Large intestine (tissue), 3 donors: ENCODE data around the gene ELOVL2. TPM values are rescaled to one million over a fixed set of nuclear protein-coding genes. Genes with fewer than 3 reads are reported as not detected.

Experiments used
- DNase-seq, 2 donors: peaks; one replicate each; pipeline versions ENCODE4 v3.0.0 to v3.0.0-alpha.2; 2013
- H3K27ac ChIP-seq: one replicate; pipeline ENCODE4 v1.5.1; 2013; ENCODE audit warnings: low read length
- H3K27me3 ChIP-seq: 2 replicates; pipeline ENCODE4 v1.6.1; 2013; ENCODE audit warnings: low read length; ENCODE audit not compliant: control insufficient read depth, insufficient read depth
- H3K36me3 ChIP-seq: 2 replicates; pipeline ENCODE4 v1.6.1; 2013; ENCODE audit warnings: low read length; ENCODE audit not compliant: control insufficient read depth, insufficient read depth
- H3K4me1 ChIP-seq: one replicate; pipeline ENCODE4 v1.6.1; 2013; ENCODE audit warnings: low read length; ENCODE audit not compliant: control insufficient read depth, insufficient read depth
- H3K4me3 ChIP-seq: one replicate; pipeline ENCODE4 v1.5.1; 2013; ENCODE audit warnings: low read length
- H3K9me3 ChIP-seq: one replicate; pipeline ENCODE4 v1.6.1; 2013; ENCODE audit warnings: mild to moderate bottlenecking, low read depth, low read length, moderate library complexity; ENCODE audit not compliant: control insufficient read depth
- WGBS: methylation state at CpG from one replicate; pipeline ENCODE4 v1.1.5; 2013; ENCODE audit warnings: low lambda C conversion rate; ENCODE audit not compliant: insufficient coverage; 5-methylcytosine and 5-hydroxymethylcytosine counted together
- polyA plus RNA-seq: library from polyadenylated mRNA; unstranded; fragments of 120-200 nt; gene quantifications from one replicate; pipeline ENCODE4 v1.2.1, GENCODE V29; 2013

Gene ELOVL2
- polyA plus RNA-seq, 1 donor, result 6.7 TPM

DNA sequence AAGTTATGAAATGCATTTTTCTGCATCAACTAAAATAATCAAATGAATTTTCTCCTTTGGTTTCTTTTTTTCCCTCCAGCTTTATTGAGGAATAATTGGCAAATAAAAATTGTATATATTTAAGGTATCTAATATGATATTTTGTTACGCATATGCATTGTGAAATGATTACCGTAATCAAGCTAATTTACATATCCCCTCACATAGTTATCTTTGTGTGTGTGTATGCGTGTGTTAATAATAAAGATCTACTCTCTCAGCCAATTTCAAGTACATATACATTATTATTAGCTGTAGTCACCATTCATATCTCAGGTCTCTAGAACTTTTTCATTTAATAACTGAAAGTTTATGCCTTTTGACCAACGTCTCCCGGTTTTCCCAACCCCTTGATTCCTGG is 96.1 kb downstream of the ELOVL2 start:
- no peaks in the 10 kb centered on the region for H3K36me3 ChIP-seq
- no peaks in the 10 kb centered on the region for H3K4me1 ChIP-seq
- DNase-seq, result no peak
- no CpG with 5 or more reads among the region's 5 CpGs for WGBS
- H3K27me3 ChIP-seq, result no peaks in the 10 kb centered on the region
- H3K27ac ChIP-seq, result no peak overlapping the region
- no peak overlapping the region for H3K4me3 ChIP-seq
- no peaks in the 10 kb centered on the region for H3K9me3 ChIP-seq

DNA sequence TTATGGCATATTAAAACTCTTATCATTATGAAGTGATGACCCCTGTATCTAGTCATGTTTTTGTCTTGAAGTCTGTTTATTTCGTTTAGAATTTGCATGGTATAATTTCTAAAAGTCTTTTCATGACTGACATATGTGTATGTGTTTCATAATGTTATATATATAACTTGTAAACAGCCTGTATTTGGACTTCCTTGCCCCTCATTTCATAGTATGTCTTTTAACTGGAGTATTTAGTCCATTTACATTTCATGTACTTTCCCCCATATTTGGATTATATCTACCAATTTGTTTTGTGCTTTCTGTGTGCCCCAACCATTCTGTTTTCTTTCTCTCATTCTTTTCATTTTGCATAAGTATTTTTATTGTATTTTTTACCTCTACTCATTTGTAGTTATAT is 98.3 kb downstream of the ELOVL2 start:
- no peaks in the 10 kb centered on the region for H3K36me3 ChIP-seq
- no peaks in the 10 kb centered on the region for H3K4me1 ChIP-seq
- no CpG with 5 or more reads among the region's 1 CpG for WGBS
- no peaks in the 10 kb centered on the region for H3K27me3 ChIP-seq
- DNase-seq, result no peak
- no peak overlapping the region for H3K27ac ChIP-seq
- H3K9me3 ChIP-seq, result no peaks in the 10 kb centered on the region
- H3K4me3 ChIP-seq, result no peak overlapping the region

GRCh38 chr6:10939840-10940239 is 104.3 kb downstream of the ELOVL2 start:
- DNase-seq, result no peak
- H3K27ac ChIP-seq, result no peak overlapping the region
- H3K4me1 ChIP-seq, result no peaks in the 10 kb centered on the region
- no peak overlapping the region for H3K4me3 ChIP-seq
- no peaks in the 10 kb centered on the region for H3K9me3 ChIP-seq
- H3K36me3 ChIP-seq, result no peaks in the 10 kb centered on the region
- WGBS, result 80% methylated on average over 2 of the region's 2 CpGs
- H3K27me3 ChIP-seq, result no peaks in the 10 kb centered on the region

DNA sequence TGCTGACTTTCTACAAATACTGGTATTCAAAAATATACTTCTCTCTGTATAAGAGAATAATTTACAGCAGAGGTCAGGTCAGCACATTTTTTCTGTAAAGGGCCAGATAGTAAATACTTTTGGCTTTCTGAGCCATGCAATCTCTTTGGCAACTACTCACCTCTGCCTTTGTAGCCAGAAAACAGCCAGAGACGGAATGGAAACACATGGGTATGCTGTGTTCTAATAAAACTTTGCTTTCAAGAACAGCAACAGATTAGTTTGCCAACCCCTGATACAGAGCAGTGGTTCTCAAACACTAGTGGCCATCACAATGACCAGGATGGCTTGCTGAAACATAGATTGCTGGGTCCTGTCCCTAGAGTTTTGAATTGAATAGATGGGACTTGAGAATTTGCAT is 111.0 kb downstream of the ELOVL2 start:
- H3K9me3 ChIP-seq, result no peaks in the 10 kb centered on the region
- no peak for DNase-seq
- H3K27me3 ChIP-seq, result no peaks in the 10 kb centered on the region
- H3K27ac ChIP-seq, result no peak overlapping the region
- no peak overlapping the region for H3K4me3 ChIP-seq
- H3K36me3 ChIP-seq, result no peaks in the 10 kb centered on the region
- WGBS, result 80% methylated on average over 1 of the region's 1 CpG
- H3K4me1 ChIP-seq, result no peaks in the 10 kb centered on the region

Other genes starting within 250 kb of the ELOVL2 start
- gene MAK, start 205.8 kb downstream of the ELOVL2 start, polyA plus RNA-seq, result 0.36 TPM
- not detected for gene GCM2, start 162.3 kb downstream of the ELOVL2 start, polyA plus RNA-seq
- 1.4 TPM for gene SYCP2L, start 157.3 kb downstream of the ELOVL2 start, polyA plus RNA-seq
- gene SMIM13, start 49.5 kb upstream of the ELOVL2 start, polyA plus RNA-seq, result 13.0 TPM
- gene ERVFRD-1, start 67.4 kb upstream of the ELOVL2 start, polyA plus RNA-seq, result 1.3 TPM
- gene NEDD9, start 188.4 kb upstream of the ELOVL2 start, polyA plus RNA-seq, result 12.9 TPM